Small intestine (tissue), 7 donors: ENCODE results near the gene SAMD14. TPM values are rescaled to one million over a fixed set of nuclear protein-coding genes. Genes with fewer than 3 reads are reported as not detected.
A peak's percentile ranks its signal among the peaks of the same experiment; 100 is the strongest.

Experiments
- DNase-seq, 2 donors: peaks; one replicate each; pipeline versions ENCODE4 v3.0.0 to v3.0.0-alpha.2; 2013
- FAIRE-seq: peaks from 2 replicates; lab custom pipeline; 2012; peaks lifted over from hg19 to GRCh38; lab: Jason Lieb, UNC
- H3K27ac ChIP-seq, 3 donors: one replicate each; pipeline ENCODE4 v1.5.1; 2013; ENCODE audit warnings: low read length in 2 of 3, mild to moderate bottlenecking in 2 of 3, control low read depth in 1 of 3, inconsistent platforms in 1 of 3, low read depth in 1 of 3, moderate library complexity in 1 of 3
- H3K27me3 ChIP-seq, 3 donors: one replicate each; pipeline ENCODE4 v1.6.1; 2013; ENCODE audit warnings: low read length in 3 of 3, inconsistent platforms in 1 of 3; ENCODE audit not compliant: control insufficient read depth in 3 of 3, insufficient read depth in 3 of 3
- H3K36me3 ChIP-seq, 3 donors: one replicate each; pipeline ENCODE4 v1.6.1; 2013; ENCODE audit warnings: low read length in 3 of 3, inconsistent platforms in 1 of 3, low read depth in 1 of 3, mild to moderate bottlenecking in 1 of 3, moderate library complexity in 1 of 3; ENCODE audit not compliant: control insufficient read depth in 3 of 3, insufficient read depth in 2 of 3
- H3K4me1 ChIP-seq, 3 donors: one replicate each; pipeline ENCODE4 v1.6.1; 2013; ENCODE audit warnings: low read length in 2 of 3, inconsistent platforms in 1 of 3, low read depth in 1 of 3, mild to moderate bottlenecking in 1 of 3, moderate library complexity in 1 of 3; ENCODE audit not compliant: control insufficient read depth in 3 of 3, insufficient read depth in 2 of 3
- H3K4me3 ChIP-seq, 3 donors: one replicate each; pipeline ENCODE4 v1.5.1; 2013; ENCODE audit warnings: low read length in 3 of 3, control low read depth in 1 of 3, inconsistent platforms in 1 of 3, low read depth in 1 of 3, mild to moderate bottlenecking in 1 of 3, moderate library complexity in 1 of 3
- H3K9me3 ChIP-seq, 2 donors: one replicate each; pipeline ENCODE4 v1.6.1; 2013; ENCODE audit warnings: low read depth in 1 of 2, low read length in 1 of 2; ENCODE audit not compliant: control insufficient read depth in 2 of 2, insufficient read depth in 1 of 2
- WGBS, 3 donors: extraction: QIAGEN DNeasy Blood & Tissue Kit; methylation state at CpG; one replicate each; pipeline ENCODE4 v1.1.7; 2013; 5-methylcytosine and 5-hydroxymethylcytosine counted together
- polyA plus RNA-seq, 4 donors: library from polyadenylated mRNA; stranded (reverse) in 3 of 4; unstranded in 1 of 4; fragments of 200-250 nt in 3 of 4; fragments of 120-200 nt in 1 of 4; gene quantifications; one replicate each; pipeline versions ENCODE4 v1.2.1 to v1.2.3, GENCODE V29; 2013
- donor health status: healthy with polysubstance abuse.
- donor health status: control.
- donor health status: control.
- donor health status: Bipolar disorder and iron deficiency.
- donor health status: healthy.

Gene SAMD14
- polyA plus RNA-seq, 4 donors, result 0.54 to 2.9 (median 1.4) TPM

GRCh38 chr17:50117202-50118051, 12.5 kb downstream of the SAMD14 start:
- H3K36me3 ChIP-seq, result peaks cover 0 to 11% (median 0%) of the 10 kb centered on the region in 3 donors
- no peak overlapping the region for H3K4me3 ChIP-seq
- FAIRE-seq (no peak), DNase-seq (peak; percentile 55 to 89)
- no peaks in the 10 kb centered on the region for H3K9me3 ChIP-seq
- no peak overlapping the region for H3K27ac ChIP-seq
- H3K27me3 ChIP-seq, result peaks cover 0 to 6% (median 2%) of the 10 kb centered on the region in 3 donors
- 7 to 14% (median 10%) methylated on average over 30 to 64 of the region's 64 CpGs for WGBS, 3 donors
- H3K4me1 ChIP-seq, result peaks cover 0 to 29% (median 0%) of the 10 kb centered on the region in 3 donors

GRCh38 chr17:50115756-50116155, 14.2 kb downstream of the SAMD14 start:
- DNase-seq, result no peak
- H3K4me1 ChIP-seq, result peaks cover 0 to 43% (median 0%) of the 10 kb centered on the region in 3 donors
- H3K36me3 ChIP-seq, result peaks cover 0 to 24% (median 0%) of the 10 kb centered on the region in 3 donors

GRCh38 chr17:50114849-50115357, 15.1 kb downstream of the SAMD14 start:
- peaks cover 0 to 32% (median 2%) of the 10 kb centered on the region in 3 donors for H3K36me3 ChIP-seq
- no peaks in the 10 kb centered on the region for H3K9me3 ChIP-seq
- FAIRE-seq (no peak), DNase-seq (peak; percentile 65 to 68)
- H3K27ac ChIP-seq, result no peak overlapping the region
- peaks cover 0 to 43% (median 0%) of the 10 kb centered on the region in 3 donors for H3K4me1 ChIP-seq
- H3K4me3 ChIP-seq, result no peak overlapping the region
- 2 to 19% (median 17%) methylated on average over 6 of the region's 6 CpGs for WGBS, 3 donors
- peaks cover 0 to 6% (median 2%) of the 10 kb centered on the region in 3 donors for H3K27me3 ChIP-seq

More at GRCh38 chr17:50115756-50116155, 14.2 kb downstream of the SAMD14 start:
- no peaks in the 10 kb centered on the region for H3K9me3 ChIP-seq
- no peak for FAIRE-seq
- peaks cover 0 to 6% (median 2%) of the 10 kb centered on the region in 3 donors for H3K27me3 ChIP-seq
- 26 to 68% (median 28%) methylated on average over 17 of the region's 17 CpGs for WGBS, 3 donors
- H3K4me3 ChIP-seq, result no peak overlapping the region
- H3K27ac ChIP-seq, result no peak overlapping the region

GRCh38 chr17:50114401-50114800, 15.6 kb downstream of the SAMD14 start:
- 74 to 80% (median 75%) methylated on average over 4 of the region's 4 CpGs for WGBS, 3 donors
- Histone ChIP-seq H3K27ac (no peak overlapping the region), H3K27me3 (peaks cover 0 to 6% (median 2%) of the 10 kb centered on the region in 3 donors), H3K4me1 (peaks cover 0 to 43% (median 0%) of the 10 kb centered on the region in 3 donors), H3K36me3 (peaks cover 0 to 37% (median 3%) of the 10 kb centered on the region in 3 donors), H3K9me3 (no peaks in the 10 kb centered on the region), H3K4me3 (no peak overlapping the region)
- no peak for DNase-seq
- no peak for FAIRE-seq

- Histone ChIP-seq H3K27ac (no peak overlapping the region), H3K36me3 (peaks cover 0 to 44% (median 9%) of the 10 kb centered on the region in 3 donors), H3K4me1 (peaks cover 0 to 43% (median 0%) of the 10 kb centered on the region in 3 donors), H3K27me3 (peaks cover 0 to 6% (median 2%) of the 10 kb centered on the region in 3 donors), H3K9me3 (no peaks in the 10 kb centered on the region), H3K4me3 (no peak overlapping the region)
- DNase-seq, result no peak
- WGBS, 3 donors, result 57 to 73% (median 65%) methylated on average over 7 of the region's 7 CpGs
- no peak for FAIRE-seq
Measured at GRCh38 chr17:50113624-50114320, 16.2 kb downstream of the SAMD14 start.

GRCh38 chr17:50112694-50113093, 17.3 kb downstream of the SAMD14 start:
- H3K27ac ChIP-seq, result peak overlapping the region in 1 of 3 donors; percentile 27
- 19 to 66% (median 28%) methylated on average over 16 to 17 of the region's 17 CpGs for WGBS, 3 donors
- peaks cover 0 to 43% (median 0%) of the 10 kb centered on the region in 3 donors for H3K4me1 ChIP-seq
- H3K36me3 ChIP-seq, result peaks cover 0 to 54% (median 14%) of the 10 kb centered on the region in 3 donors
- H3K4me3 ChIP-seq, result no peak overlapping the region
- H3K27me3 ChIP-seq, result peaks cover 0 to 2% (median 2%) of the 10 kb centered on the region in 3 donors
- no peak for FAIRE-seq
- peak in 1 of 2 donors; percentile 32 for DNase-seq
- no peaks in the 10 kb centered on the region for H3K9me3 ChIP-seq

GRCh38 chr17:50111673-50112655, 18.0 kb downstream of the SAMD14 start:
- Histone ChIP-seq H3K27ac (peak overlapping the region; percentile 17 to 71 (median 58)), H3K4me1 (peaks cover 0 to 37% (median 0%) of the 10 kb centered on the region in 3 donors), H3K9me3 (no peaks in the 10 kb centered on the region)

More at GRCh38 chr17:50111673-50112655, 18.0 kb downstream of the SAMD14 start:
- DNase-seq (peak; percentile 39 to 40), FAIRE-seq (no peak)
- no peaks in the 10 kb centered on the region for H3K27me3 ChIP-seq
- 59 to 69% (median 67%) methylated on average over 14 of the region's 14 CpGs for WGBS, 3 donors
- no peak overlapping the region for H3K4me3 ChIP-seq
- peaks cover 0 to 62% (median 16%) of the 10 kb centered on the region in 3 donors for H3K36me3 ChIP-seq
